Endothelial cell of umbilical vein (primary cell): ENCODE measurements around the gene TMEM144. TPM values are rescaled to one million over a fixed set of nuclear protein-coding genes. Genes with fewer than 3 reads are reported as not detected.

Source experiments
- Bru-seq: library from RNA; stranded (reverse); fragments of 400-500 nt; gene quantifications from one replicate; lab custom pipeline; 2021; lab: Mats Ljungman, UMichigan
- BruChase-seq, 2 experiments: library from RNA; stranded (reverse); fragments of 400-500 nt; gene quantifications; one replicate each; lab custom pipeline; 2021; lab: Mats Ljungman, UMichigan
- BruUV-seq: library from RNA; stranded (reverse); fragments of 400-500 nt; replicated peaks from 2 replicates; lab custom pipeline; 2021; lab: Mats Ljungman, UMichigan
- CTCF ChIA-PET: fragments of 300-600, 350-600 bp; sonication (Branson Sonifier 250); formaldehyde crosslinking; loops from one replicate; lab custom pipeline; 2021; ENCODE audit warnings: antibody characterized with exemption, inconsistent platforms; lab: Charles Lee
- POLR2A ChIA-PET: fragments of 300-600, 350-600 bp; sonication (Branson Sonifier 250); formaldehyde crosslinking; loops from one replicate; lab custom pipeline; 2021; ENCODE audit warnings: antibody characterized with exemption, inconsistent platforms; lab: Charles Lee
- DNase-seq: peaks from one replicate; pipeline ENCODE4 v3.0.0-alpha.2; 2011; ENCODE audit warnings: low read depth, low spot score
- FAIRE-seq: peaks from 2 replicates; lab custom pipeline; 2011; peaks lifted over from hg19 to GRCh38; lab: Jason Lieb, UNC
- H2AFZ ChIP-seq: 2 replicates; pipeline ENCODE4 v1.6.0; 2012; ENCODE audit warnings: low read depth, low read length, control low read depth, inconsistent platforms
- H3K27ac ChIP-seq: 2 replicates; pipeline ENCODE4 v1.5.1; 2011; ENCODE audit warnings: low read depth, mild to moderate bottlenecking, control low read depth, low read length, moderate library complexity; ENCODE audit not compliant: insufficient read depth
- H3K27me3 ChIP-seq, 2 experiments: 2 replicates each; pipeline versions ENCODE4 v1.6.0 to v1.6.1; 2011; ENCODE audit warnings: low read length in 2 of 2, mixed read lengths in 1 of 2; ENCODE audit not compliant: control insufficient read depth in 2 of 2, insufficient read depth in 2 of 2
- H3K36me3 ChIP-seq, 2 experiments: 2 replicates in 1 of 2; 3 replicates in 1 of 2; pipeline ENCODE4 v1.5.1; 2011; ENCODE audit warnings: low read length in 2 of 2, mild to moderate bottlenecking in 1 of 2, moderate library complexity in 1 of 2; ENCODE audit not compliant: control insufficient read depth in 2 of 2, insufficient read depth in 2 of 2; ENCODE audit errors: extremely low read depth in 1 of 2
- H3K4me1 ChIP-seq: 3 replicates; pipeline ENCODE4 v1.5.1; 2011; ENCODE audit warnings: mild to moderate bottlenecking, low read length; ENCODE audit not compliant: control insufficient read depth, insufficient read depth; ENCODE audit errors: extremely low read depth
- H3K4me2 ChIP-seq: 2 replicates; pipeline ENCODE4 v1.6.1; 2011; ENCODE audit warnings: low read length, control low read depth, mixed read lengths; ENCODE audit not compliant: insufficient read depth
- H3K4me3 ChIP-seq, 3 experiments: fragments of 200-600 bp in 1 of 3; sonication (generic), shearing (Covaris generic) in 1 of 3; replicated peaks in 1 of 3; 2 replicates each; pipeline ENCODE4 v1.5.1; 2011 to 2016; ENCODE audit warnings: control low read depth in 3 of 3, low read length in 3 of 3, mild to moderate bottlenecking in 2 of 3, inconsistent platforms in 1 of 3, low read depth in 1 of 3, moderate library complexity in 1 of 3; ENCODE audit not compliant: insufficient read depth in 1 of 3
- H3K79me2 ChIP-seq: 2 replicates; pipeline ENCODE4 v1.6.0; 2012; ENCODE audit warnings: low read length, inconsistent platforms; ENCODE audit not compliant: control insufficient read depth, insufficient read depth
- H3K9ac ChIP-seq: replicated peaks from 2 replicates; pipeline ENCODE3; 2011; ENCODE audit warnings: low read length, control low read depth; ENCODE audit not compliant: insufficient read depth; ENCODE audit errors: extremely low read depth
- H3K9me1 ChIP-seq: replicated peaks from 3 replicates; pipeline ENCODE4 v1.6.0; 2011; ENCODE audit warnings: mild to moderate bottlenecking, low read length; ENCODE audit not compliant: control insufficient read depth, insufficient read depth; ENCODE audit errors: extremely low read depth
- H3K9me3 ChIP-seq: replicated peaks from 2 replicates; pipeline ENCODE4 v1.5.1; 2012; ENCODE audit warnings: low read length, inconsistent platforms; ENCODE audit not compliant: control insufficient read depth, insufficient read depth
- H4K20me1 ChIP-seq: replicated peaks from 2 replicates; pipeline ENCODE3; 2011; ENCODE audit warnings: mild to moderate bottlenecking, low read length; ENCODE audit not compliant: control insufficient read depth, insufficient read depth; ENCODE audit errors: extremely low read depth
- CTCF ChIP-seq, 2 donors: IDR thresholded peaks; 1 replicate in 1 of 2; 2 replicates in 1 of 2; pipeline ENCODE4 v1.5.1; 2011; ENCODE audit warnings: low read length in 2 of 2, mild to moderate bottlenecking in 2 of 2, moderate library complexity in 2 of 2, control low read depth in 1 of 2, inconsistent platforms in 1 of 2, low read depth in 1 of 2; ENCODE audit not compliant: insufficient read depth in 1 of 2; ENCODE audit errors: extremely low read depth in 1 of 2
- EZH2 ChIP-seq: IDR thresholded peaks from 2 replicates; pipeline ENCODE4 v1.6.1; 2012; ENCODE audit warnings: borderline replicate concordance, low read depth, mild to moderate bottlenecking, moderate library complexity, low read length, inconsistent platforms; ENCODE audit not compliant: severe bottlenecking
- FOS ChIP-seq: IDR thresholded peaks from 2 replicates; pipeline ENCODE4 v1.6.1; 2011; ENCODE audit warnings: mild to moderate bottlenecking, low read length, moderate library complexity, borderline replicate concordance; ENCODE audit not compliant: insufficient read depth
- GATA2 ChIP-seq: IDR thresholded peaks from 2 replicates; pipeline ENCODE4 v1.7.0; 2011; ENCODE audit warnings: low read depth, mild to moderate bottlenecking, moderate library complexity, mixed read lengths, low read length; ENCODE audit not compliant: insufficient read length, insufficient read depth
- JUN ChIP-seq: IDR thresholded peaks from 2 replicates; pipeline ENCODE4 v1.6.1; 2011; ENCODE audit warnings: borderline replicate concordance, low read depth; ENCODE audit not compliant: insufficient read length, insufficient read depth
- MAX ChIP-seq: IDR thresholded peaks from 2 replicates; pipeline ENCODE4 v1.6.1; 2011; ENCODE audit not compliant: insufficient read depth, insufficient read length
- MYC ChIP-seq: IDR thresholded peaks from one replicate; pipeline ENCODE4 v1.6.1; 2011; ENCODE audit warnings: mild to moderate bottlenecking, low read depth, low read length
- POLR2A ChIP-seq: IDR thresholded peaks from 2 replicates; pipeline ENCODE4 v1.6.1; 2012; ENCODE audit warnings: low read depth, mild to moderate bottlenecking, control low read depth, low read length
- POLR2AphosphoS5 ChIP-seq: IDR thresholded peaks from 2 replicates; pipeline ENCODE4 v1.6.1; 2012; ENCODE audit warnings: low read depth, mild to moderate bottlenecking, control low read depth, low read length, moderate library complexity; ENCODE audit not compliant: insufficient read depth
- dilution Hi-C: fragments of 300-500 bp; cut with MboI; formaldehyde crosslinking; loops from one replicate; pipeline ENCODE4 v1.15.0; 2019; ENCODE audit warnings: low sequenced_read_pairs; ENCODE audit not compliant: extremely low pct_ligation_motif_present
- intact Hi-C: fragments of 100-400 bp; cut with micrococcal nuclease; formaldehyde crosslinking; loops from one replicate; pipeline ENCODE4 v1.10.0; 2022
- long read RNA-seq: library from polyadenylated mRNA; stranded (forward); transcript quantifications from one replicate; pipeline ENCODE4 v2.0.0, GENCODE V29; 2021
- polyA minus RNA-seq, 3 experiments: library from RNA; depleted of rRNA, polyadenylated mRNA; stranded (reverse); fragments of >200 nt; gene quantifications; 1 replicate in 1 of 3; 2 replicates in 2 of 3; pipeline ENCODE4 v1.2.3, GENCODE V29; 2011
- polyA plus RNA-seq, 4 experiments: library from polyadenylated mRNA; depleted of rRNA in 3 of 4; stranded (reverse) in 3 of 4; unstranded in 1 of 4; fragments of >200 nt; gene quantifications; 2 replicates each; pipeline versions ENCODE4 v1.2.1 to v1.2.3, GENCODE V29; 2011 to 2012; ENCODE audit warnings: missing spikeins in 1 of 4
- total RNA-seq: library from RNA; stranded (reverse); gene quantifications from 2 replicates; pipeline ENCODE4 v1.2.3, GENCODE V29; 2021

TMEM144 gene
- total RNA-seq (23.0 and 23.9 TPM in 2 replicates), polyA plus RNA-seq (10.5 and 10.6 TPM in 2 replicates), polyA minus RNA-seq (70.2 and 95.2 TPM in 2 replicates), Bru-seq, nascent RNA (percentile 72 among the genes with signal in this experiment), BruChase-seq, experiment 1, labeled RNA remaining after a 6-hour chase (percentile 68 among the genes with signal in this experiment), BruChase-seq, experiment 2, labeled RNA remaining after a 2-hour chase (percentile 69 among the genes with signal in this experiment)
- 2.3 and 3.1 TPM in 2 replicates for polyA plus RNA-seq (2011; cell fraction: cytosol; rRNA removed)
- 78.6 and 80.6 TPM in 2 replicates for polyA plus RNA-seq (2011; cell fraction: nucleus; rRNA removed)
- 5.2 and 5.6 TPM in 2 replicates for polyA plus RNA-seq (2012)
- polyA minus RNA-seq (2011; cell fraction: cytosol; rRNA and poly(A)+ RNA removed), result 2.2 TPM
- polyA minus RNA-seq (2011; cell fraction: nucleus; rRNA and poly(A)+ RNA removed), result 156 and 223 TPM in 2 replicates
- long read RNA-seq, partial matches to known transcripts, result 0 of 5 reads
- long read RNA-seq, other reads (novel, unspliced or antisense), result 2 of 5 reads

DNA sequence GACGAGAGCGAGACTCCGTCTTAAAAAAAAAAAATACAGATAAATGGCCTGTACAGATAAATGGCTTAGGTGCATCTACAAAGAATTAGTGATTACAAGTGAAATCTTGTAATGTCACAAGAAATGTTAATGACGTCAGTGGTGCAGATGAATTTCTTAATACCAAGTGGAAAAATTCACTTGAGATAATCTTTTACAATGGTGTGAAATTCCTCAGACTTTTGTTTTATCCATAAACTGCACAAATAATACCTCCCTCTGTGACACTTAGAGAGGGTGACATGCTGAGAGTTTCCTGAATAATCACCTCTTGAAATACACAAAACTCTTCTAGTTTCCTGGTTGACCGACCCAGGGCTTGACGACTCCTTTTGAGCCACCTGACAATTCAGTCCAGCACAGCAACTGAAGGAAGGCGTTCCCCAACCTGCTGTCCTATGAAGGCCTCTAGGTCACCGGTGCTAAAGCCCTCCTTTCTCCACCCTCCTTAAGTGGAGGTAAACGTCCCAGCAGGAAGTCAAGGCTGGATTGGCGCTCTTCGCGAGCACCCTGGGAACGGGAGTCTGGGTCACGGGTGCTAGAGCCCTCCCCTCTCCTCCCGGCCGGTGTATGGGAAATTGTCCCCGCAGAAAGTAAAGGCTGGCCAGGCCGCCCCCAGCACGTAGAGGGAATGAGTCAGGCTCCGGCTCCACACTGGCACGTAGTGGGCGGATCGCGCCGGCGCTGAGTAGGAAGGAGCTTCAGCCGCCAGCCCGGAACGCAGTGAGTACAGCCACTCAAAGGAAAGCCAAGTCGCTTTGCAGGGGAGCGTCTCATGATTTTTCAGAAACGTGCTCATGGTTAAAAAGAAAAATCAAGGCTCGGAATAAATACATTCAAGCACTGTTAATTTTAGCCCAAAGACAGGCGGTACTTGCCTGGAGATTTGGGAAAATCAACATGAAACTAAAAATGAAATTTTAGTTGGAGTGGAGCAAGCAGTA is at the start of gene TMEM144:
TMEM144 (plus strand) TSS at position 662 of the 983 bp plus-strand sequence. CDS start 2,182 bp downstream, outside the sequence.
- no peaks in the 10 kb centered on the region for H3K9me1 ChIP-seq
- H3K4me2 ChIP-seq, result peak within 1 kb of the TSS; percentile 86
- peaks cover 15% of the 10 kb centered on the region for H3K4me1 ChIP-seq
- intact Hi-C loops, result loop anchor here (2.0 kb wide), 1 partner anchor 39 kb away; no protein-coding TSS in a partner anchor
- FAIRE-seq, result peak; percentile 64
- TF ChIP-seq POLR2A (peak; percentile 44), CTCF (IDR thresholded peaks at IDR 0.05; ENCODE audit: extremely low read depth in 1 of 2, insufficient read depth in 1 of 2, low read depth in 1 of 2, low read length in 2 of 2) (no peak), EZH2 (no peak), JUN (no peak), GATA2 (no peak), POLR2AphosphoS5 (peak; percentile 32), FOS (peak; percentile 73), MAX (no peak), MYC (no peak)
- peak within 1 kb of the TSS; percentile 68 for H3K9ac ChIP-seq
- H3K79me2 ChIP-seq, result no peaks in the 10 kb centered on the region
- ChIA-PET POLR2A (no interaction called here), CTCF (interaction anchor here (0.9 to 3.3 kb wide), 7 partner anchors 11 to 46 kb away, joined by 3 to 14 read pairs (median 7); no protein-coding TSS in a partner anchor)
- dilution Hi-C loops, result no loop called here
- peak within 1 kb of the TSS; percentile 67 for H3K27ac ChIP-seq
- peak within 1 kb of the TSS; percentile 23 to 59 (median 24) for H3K4me3 ChIP-seq
- H3K9me3 ChIP-seq, result no peaks in the 10 kb centered on the region
- TSS peak; percentile 43 for BruUV-seq
- no peaks in the 10 kb centered on the region for H4K20me1 ChIP-seq
- no peaks in the 10 kb centered on the region for H3K27me3 ChIP-seq
- peak; percentile 93 for DNase-seq
- H3K36me3 ChIP-seq, result peaks cover 0 to 2% of the 10 kb centered on the region in 2 experiments
- H2AFZ ChIP-seq, result peak within 1 kb of the TSS; percentile 90
